ENCODE results near the gene REM1. TPM values are rescaled to one million over a fixed set of nuclear protein-coding genes. Genes with fewer than 3 reads are reported as not detected.
A peak's percentile ranks its signal among the peaks of the same experiment; 100 is the strongest.
"Not testable (repeated sequence)": the region's sequence is repeated elsewhere in the genome, so short reads cannot be mapped to it uniquely, and the experiment has no call there.

The REM1 gene
- 1 to 10 TPM; 4.3 TPM for total RNA-seq

DNA sequence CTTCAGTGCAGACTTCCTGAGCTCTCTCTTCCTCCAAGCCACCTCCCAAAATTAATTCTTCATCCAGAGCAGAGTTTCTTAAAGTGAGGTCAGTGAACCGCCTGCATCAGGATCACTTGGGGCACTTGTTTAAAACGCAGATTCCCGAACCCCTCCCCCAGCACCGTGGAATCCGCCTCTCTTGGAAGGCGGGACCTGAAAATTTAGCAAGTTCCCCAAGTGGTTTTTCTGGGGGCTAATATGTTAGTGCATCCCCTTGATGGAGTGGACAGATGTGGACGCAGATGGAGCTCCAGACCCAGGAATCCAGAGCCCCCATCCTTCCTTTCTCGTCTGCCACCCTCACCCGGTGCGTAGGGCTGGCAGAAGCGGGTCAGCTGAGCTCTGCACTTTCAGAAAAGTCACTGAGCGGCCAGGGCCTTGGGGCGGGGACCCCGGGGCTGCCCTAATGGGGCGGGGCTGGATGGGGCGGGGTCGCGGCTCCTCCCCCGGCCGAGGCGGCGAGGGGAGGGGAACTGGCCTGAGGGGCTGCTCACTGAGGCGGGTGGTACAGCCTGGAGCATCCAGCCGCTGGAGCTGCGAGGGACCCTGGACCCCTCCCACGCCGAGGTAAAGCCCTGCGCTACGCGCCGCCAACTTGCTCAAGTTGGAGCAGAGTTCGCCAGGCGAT is at the start of gene REM1, which contains the start of gene DEFB124:
TSS of gene REM1 (plus strand) at position 531 of the 670 bp plus-strand sequence. CDS start 1,158 bp downstream, outside the sequence.
TSS of gene DEFB124 (minus strand) at position 370 of the 670 bp plus-strand sequence. CDS start 2,114 bp downstream, outside the sequence.
- Histone ChIP-seq H3K36me3 (no peaks in the 10 kb centered on the region), H3K27me3 (replicated peaks; ENCODE audit: insufficient read depth) (no peaks in the 10 kb centered on the region), H3K9me3 (no peaks in the 10 kb centered on the region), H3K4me3 (peak within 1 kb of the TSS; percentile 80), H3K27ac (peak within 1 kb of the TSS; percentile 56 to 62), H3K4me1 (ENCODE audit: control insufficient read depth in 1 of 2, low read depth in 2 of 2) (peaks cover 6 to 10% of the 10 kb centered on the region in 2 donors)
- DNase-seq (ENCODE audit: low spot score) (no peak), ATAC-seq (ENCODE audit: insufficient number of reproducible peaks, low FRiP score, low read depth) (peak; percentile 16)
- TF ChIP-seq CTCF (IDR thresholded peaks at IDR 0.05), result no peak

- no peaks in the 10 kb centered on the region for H3K36me3 ChIP-seq
- TF ChIP-seq CTCF (IDR thresholded peaks at IDR 0.05), result no peak
- no peak overlapping the region for H3K4me3 ChIP-seq
- no peaks in the 10 kb centered on the region for H3K4me1 ChIP-seq (ENCODE audit: control insufficient read depth in 1 of 2, low read depth in 2 of 2)
- H3K27me3 ChIP-seq (replicated peaks; ENCODE audit: insufficient read depth), result no peaks in the 10 kb centered on the region
- H3K9me3 ChIP-seq, result no peaks in the 10 kb centered on the region
- DNase-seq (ENCODE audit: low spot score) (no peak), ATAC-seq (ENCODE audit: insufficient number of reproducible peaks, low FRiP score, low read depth) (no peak)
- H3K27ac ChIP-seq, result no peak overlapping the region
These were observed 49.3 kb upstream of the REM1 start for GRCh38 chr20:31425797-31426196.

GRCh38 chr20:31426891-31427551 is 48.1 kb upstream of the REM1 start:
- H3K4me1 ChIP-seq (ENCODE audit: control insufficient read depth in 1 of 2, low read depth in 2 of 2); H3K27me3 ChIP-seq (replicated peaks; ENCODE audit: insufficient read depth); DNase-seq (ENCODE audit: low spot score); H3K27ac ChIP-seq; H3K36me3 ChIP-seq; ATAC-seq (ENCODE audit: insufficient number of reproducible peaks, low FRiP score, low read depth); H3K4me3 ChIP-seq; H3K9me3 ChIP-seq: not testable (repeated sequence)

DNA sequence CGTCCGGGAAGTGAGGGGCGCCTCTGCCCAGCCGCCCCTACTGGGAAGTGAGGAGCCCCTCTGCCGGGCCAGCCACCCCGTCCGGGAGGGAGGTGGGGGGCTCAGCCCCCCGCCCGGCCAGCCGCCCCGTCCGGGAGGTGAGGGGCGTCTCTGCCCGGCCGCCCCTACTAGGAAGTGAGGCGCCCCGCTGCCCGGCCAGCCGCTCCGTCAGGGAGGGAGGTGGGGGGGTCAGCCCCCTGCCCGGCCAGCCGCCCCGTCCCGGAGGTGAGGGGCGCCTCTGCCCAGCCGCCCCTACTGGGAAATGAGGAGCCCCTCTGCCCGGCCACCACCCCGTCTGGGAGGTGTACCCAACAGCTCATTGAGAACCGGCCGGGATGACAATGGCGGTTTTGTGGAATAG is 47.5 kb upstream of the REM1 start:
- H3K4me3 ChIP-seq; H3K27ac ChIP-seq; H3K4me1 ChIP-seq (ENCODE audit: control insufficient read depth in 1 of 2, low read depth in 2 of 2); H3K27me3 ChIP-seq (replicated peaks; ENCODE audit: insufficient read depth); H3K36me3 ChIP-seq; DNase-seq (ENCODE audit: low spot score); H3K9me3 ChIP-seq; ATAC-seq (ENCODE audit: insufficient number of reproducible peaks, low FRiP score, low read depth): not testable (repeated sequence)

- DNase-seq (ENCODE audit: low spot score) (no peak), ATAC-seq (ENCODE audit: insufficient number of reproducible peaks, low FRiP score, low read depth) (no peak)
- Histone ChIP-seq H3K9me3 (no peaks in the 10 kb centered on the region), H3K4me3 (no peak overlapping the region), H3K4me1 (ENCODE audit: control insufficient read depth in 1 of 2, low read depth in 2 of 2) (no peaks in the 10 kb centered on the region), H3K27ac (no peak overlapping the region), H3K36me3 (no peaks in the 10 kb centered on the region), H3K27me3 (replicated peaks; ENCODE audit: insufficient read depth) (no peaks in the 10 kb centered on the region)
- TF ChIP-seq CTCF (IDR thresholded peaks at IDR 0.05), result no peak
These were observed 44.4 kb upstream of the REM1 start for GRCh38 chr20:31430568-31431115.

GRCh38 chr20:31440012-31440659 is 35.0 kb upstream of the REM1 start, which contains the start of gene DEFB123:
Gene DEFB123, plus strand, starts transcription at chr20:31440632. Its CDS starts 67 bp downstream, at chr20:31440699.
- no peak within 1 kb of the TSS for H3K27ac ChIP-seq
- TF ChIP-seq CTCF (IDR thresholded peaks at IDR 0.05), result no peak
- no peak within 1 kb of the TSS for H3K4me3 ChIP-seq
- H3K27me3 ChIP-seq (replicated peaks; ENCODE audit: insufficient read depth), result no peaks in the 10 kb centered on the region
- DNase-seq (ENCODE audit: low spot score), result no peak
- H3K9me3 ChIP-seq, result no peaks in the 10 kb centered on the region
- no peaks in the 10 kb centered on the region for H3K36me3 ChIP-seq
- H3K4me1 ChIP-seq (ENCODE audit: control insufficient read depth in 1 of 2, low read depth in 2 of 2), result no peaks in the 10 kb centered on the region
- no peak for ATAC-seq (ENCODE audit: insufficient number of reproducible peaks, low FRiP score, low read depth)
